Thoracic aorta (tissue), 2 donors: ENCODE results near the gene BPIFB4. TPM values are rescaled to one million over a fixed set of nuclear protein-coding genes. Genes with fewer than 3 reads are reported as not detected.

ENCODE experiments used
- ATAC-seq: fragments of 150-250 bp; one replicate; pipeline ENCODE4 v1.8.0; 2017; ENCODE audit warnings: low read depth; ENCODE audit not compliant: insufficient number of reproducible peaks, low FRiP score
- DNase-seq: peaks from one replicate; pipeline ENCODE4 v3.0.0-alpha.2; 2020; ENCODE audit warnings: low spot score
- H3K27ac ChIP-seq, 2 donors: fragments of 200-600 bp; sonication (generic); 1 replicate in 1 of 2; 2 replicates in 1 of 2; pipeline ENCODE4 v1.5.1; 2016; ENCODE audit warnings: mild to moderate bottlenecking in 2 of 2, moderate library complexity in 2 of 2
- H3K27me3 ChIP-seq: fragments of 200-600 bp; sonication (generic); replicated peaks from 2 replicates; pipeline ENCODE4 v1.6.0; 2016; ENCODE audit warnings: mild to moderate bottlenecking; ENCODE audit not compliant: insufficient read depth
- H3K36me3 ChIP-seq: fragments of 200-600 bp; sonication (generic); one replicate; pipeline ENCODE4 v1.5.1; 2016
- H3K4me1 ChIP-seq, 2 donors: fragments of 200-600 bp; sonication (generic); 1 replicate in 1 of 2; 2 replicates in 1 of 2; pipeline versions ENCODE4 v1.5.1 to v1.6.0; 2016; ENCODE audit warnings: low read depth in 2 of 2, mild to moderate bottlenecking in 1 of 2; ENCODE audit not compliant: control insufficient read depth in 1 of 2
- H3K4me3 ChIP-seq: fragments of 200-600 bp; sonication (generic); 2 replicates; pipeline ENCODE4 v1.5.1; 2016; ENCODE audit warnings: mild to moderate bottlenecking
- H3K9me3 ChIP-seq: fragments of 200-600 bp; sonication (generic); 2 replicates; pipeline ENCODE4 v1.5.1; 2016
- CTCF ChIP-seq: fragments of 200-600 bp; sonication (generic); IDR thresholded peaks from one replicate; pipeline ENCODE4 v1.5.1; 2019; ENCODE audit warnings: antibody characterized with exemption
- total RNA-seq, 2 donors: library from RNA; depleted of rRNA; stranded (reverse); fragments of >200 nt; gene quantifications; one replicate each; pipeline versions ENCODE4 v1.1.0 to v1.2.3, GENCODE V29; 2016

Gene BPIFB4
- total RNA-seq, 2 donors from 2014 or later, result not detected

- Histone ChIP-seq H3K27me3 (no peaks in the 10 kb centered on the region), H3K4me3 (no peak overlapping the region), H3K36me3 (no peaks in the 10 kb centered on the region), H3K27ac (no peak overlapping the region), H3K4me1 (no peaks in the 10 kb centered on the region), H3K9me3 (no peaks in the 10 kb centered on the region)
- ATAC-seq (no peak), DNase-seq (no peak)
- TF ChIP-seq CTCF, result no peak
Observed at GRCh38 chr20:33033381-33033780, 46.1 kb upstream of the BPIFB4 start.

- Histone ChIP-seq H3K36me3 (no peaks in the 10 kb centered on the region), H3K27me3 (no peaks in the 10 kb centered on the region), H3K4me3 (no peak overlapping the region), H3K9me3 (no peaks in the 10 kb centered on the region), H3K4me1 (no peaks in the 10 kb centered on the region), H3K27ac (no peak overlapping the region)
- DNase-seq (no peak), ATAC-seq (no peak)
- TF ChIP-seq CTCF, result no peak
Observed at GRCh38 chr20:33034115-33034514, 45.3 kb upstream of the BPIFB4 start.

- Histone ChIP-seq H3K4me1 (no peaks in the 10 kb centered on the region), H3K4me3 (no peak overlapping the region), H3K36me3 (no peaks in the 10 kb centered on the region), H3K27me3 (no peaks in the 10 kb centered on the region), H3K27ac (no peak overlapping the region), H3K9me3 (no peaks in the 10 kb centered on the region)
- DNase-seq (no peak), ATAC-seq (no peak)
- TF ChIP-seq CTCF, result no peak
Observed at GRCh38 chr20:33034901-33035492, 44.4 kb upstream of the BPIFB4 start.

- DNase-seq (no peak), ATAC-seq (no peak)
- Histone ChIP-seq H3K9me3 (no peaks in the 10 kb centered on the region), H3K27ac (no peak overlapping the region), H3K4me3 (no peak overlapping the region), H3K36me3 (no peaks in the 10 kb centered on the region), H3K4me1 (no peaks in the 10 kb centered on the region), H3K27me3 (no peaks in the 10 kb centered on the region)
- TF ChIP-seq CTCF, result no peak
Observed at GRCh38 chr20:33037456-33037855, 42.0 kb upstream of the BPIFB4 start.

GRCh38 chr20:33038243-33038642, 41.2 kb upstream of the BPIFB4 start:
- Histone ChIP-seq H3K4me1 (no peaks in the 10 kb centered on the region), H3K36me3 (no peaks in the 10 kb centered on the region), H3K4me3 (no peak overlapping the region), H3K27ac (no peak overlapping the region), H3K9me3 (no peaks in the 10 kb centered on the region), H3K27me3 (no peaks in the 10 kb centered on the region)
- ATAC-seq, result no peak
- DNase-seq, result no peak
- TF ChIP-seq CTCF, result no peak
